ENCODE data around the gene GIPC1.
"Not testable (repeated sequence)": the region's sequence is repeated elsewhere in the genome, so short reads cannot be mapped to it uniquely, and the experiment has no call there.

GIPC1 gene, protein sequence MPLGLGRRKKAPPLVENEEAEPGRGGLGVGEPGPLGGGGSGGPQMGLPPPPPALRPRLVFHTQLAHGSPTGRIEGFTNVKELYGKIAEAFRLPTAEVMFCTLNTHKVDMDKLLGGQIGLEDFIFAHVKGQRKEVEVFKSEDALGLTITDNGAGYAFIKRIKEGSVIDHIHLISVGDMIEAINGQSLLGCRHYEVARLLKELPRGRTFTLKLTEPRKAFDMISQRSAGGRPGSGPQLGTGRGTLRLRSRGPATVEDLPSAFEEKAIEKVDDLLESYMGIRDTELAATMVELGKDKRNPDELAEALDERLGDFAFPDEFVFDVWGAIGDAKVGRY

DNA sequence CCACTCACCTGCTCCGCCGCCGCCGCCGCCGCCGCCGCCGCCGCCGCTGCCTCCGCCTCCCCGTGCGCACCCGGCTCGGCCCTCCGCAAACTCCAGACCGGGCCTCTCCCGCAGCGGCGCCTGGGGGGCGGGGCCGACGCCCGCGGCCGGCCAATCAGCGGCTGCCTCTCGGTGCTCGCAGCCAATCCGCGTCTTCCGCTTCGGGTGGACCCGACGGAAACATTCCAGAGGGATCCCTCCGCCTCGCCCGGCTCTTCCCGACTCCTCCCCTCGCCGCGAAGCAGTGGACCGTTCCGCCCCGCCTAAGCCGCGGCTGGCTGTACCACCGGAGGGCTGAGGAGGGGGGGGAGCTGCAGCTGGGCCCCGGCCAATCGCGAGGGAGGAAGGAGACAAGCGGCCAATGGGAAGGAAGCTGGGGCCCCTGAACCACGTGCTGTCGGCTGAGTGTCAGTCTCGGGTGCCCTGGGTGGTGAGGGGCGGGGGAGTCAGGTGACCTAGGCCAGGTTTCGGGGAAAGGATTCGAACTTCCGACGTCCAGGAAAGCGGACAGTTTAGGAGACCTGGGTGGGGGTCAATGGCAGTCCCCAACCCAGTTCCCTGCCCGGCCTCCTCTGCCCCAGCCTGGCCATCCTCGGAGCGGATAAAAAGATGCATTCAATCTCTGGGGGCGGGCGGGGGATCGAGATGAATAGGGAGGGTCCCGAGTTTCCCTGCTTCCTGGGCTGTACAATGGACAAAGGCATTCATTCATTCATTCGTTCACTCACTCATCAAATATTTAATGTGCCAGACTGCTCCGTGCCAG lies at the start of gene GIPC1:
GIPC1 (minus strand) TSS at position 99 of the 805 bp plus-strand sequence. CDS start 13,151 bp downstream, outside the sequence.
- DNase-seq (ENCODE audit: low read depth, low spot score): peak; percentile 97

DNA sequence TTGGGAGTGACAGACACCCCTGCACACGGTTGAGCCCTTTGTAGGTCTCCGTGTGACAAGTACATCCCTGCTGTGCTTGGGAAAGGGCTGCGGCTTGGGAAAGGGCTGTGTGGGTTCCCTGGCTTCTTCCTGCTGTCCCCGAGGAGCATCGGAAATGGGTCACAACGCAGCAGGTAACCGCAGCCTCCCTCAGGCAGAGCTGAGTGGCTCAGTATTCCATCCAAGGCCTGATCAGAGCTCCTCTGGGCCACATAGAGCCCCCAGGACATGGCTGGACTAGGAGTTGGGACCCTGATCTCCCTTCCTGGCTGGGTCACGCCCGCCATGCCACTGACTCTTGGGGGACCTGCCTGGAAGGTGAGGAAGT lies 49.8 kb upstream of the GIPC1 start:
- no peak for DNase-seq (ENCODE audit: low read depth, low spot score)

DNA sequence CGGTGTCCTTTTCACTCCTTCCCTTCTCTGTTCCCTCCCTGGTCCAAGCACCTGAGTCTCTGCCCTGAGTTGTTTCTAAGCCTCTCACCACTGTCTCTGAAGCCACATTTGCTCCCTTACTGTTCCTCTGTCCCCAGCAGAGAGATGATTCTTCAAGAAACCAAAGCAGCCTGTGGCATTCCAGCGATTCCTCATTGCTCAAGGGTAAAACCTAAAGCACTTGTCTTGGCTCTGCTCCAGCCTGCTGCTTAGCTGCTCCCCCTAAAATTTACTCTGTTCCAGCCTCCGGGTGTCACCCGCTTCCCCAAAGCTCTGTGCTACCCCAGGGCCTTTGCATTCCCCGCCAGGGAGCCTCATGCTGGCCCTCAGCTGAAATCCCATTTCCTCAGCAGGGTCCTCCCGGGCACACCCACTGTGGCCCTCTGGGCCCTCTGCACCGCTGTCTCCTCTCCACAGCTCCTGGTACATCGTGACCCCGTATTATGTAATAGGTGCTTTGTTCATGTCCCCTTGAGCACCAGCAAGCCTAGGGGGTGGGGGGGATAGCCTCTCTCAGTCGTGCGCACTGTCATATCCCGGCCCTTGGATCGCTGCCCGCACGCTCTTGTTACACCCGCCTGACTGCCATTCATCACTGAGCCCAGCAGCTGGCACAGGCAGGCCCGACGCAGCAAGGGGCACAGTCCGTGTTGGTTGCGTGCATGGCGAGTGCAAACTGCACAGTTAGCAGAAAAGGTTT lies 49.2 kb upstream of the GIPC1 start:
- no peak for DNase-seq (ENCODE audit: low read depth, low spot score)

DNA sequence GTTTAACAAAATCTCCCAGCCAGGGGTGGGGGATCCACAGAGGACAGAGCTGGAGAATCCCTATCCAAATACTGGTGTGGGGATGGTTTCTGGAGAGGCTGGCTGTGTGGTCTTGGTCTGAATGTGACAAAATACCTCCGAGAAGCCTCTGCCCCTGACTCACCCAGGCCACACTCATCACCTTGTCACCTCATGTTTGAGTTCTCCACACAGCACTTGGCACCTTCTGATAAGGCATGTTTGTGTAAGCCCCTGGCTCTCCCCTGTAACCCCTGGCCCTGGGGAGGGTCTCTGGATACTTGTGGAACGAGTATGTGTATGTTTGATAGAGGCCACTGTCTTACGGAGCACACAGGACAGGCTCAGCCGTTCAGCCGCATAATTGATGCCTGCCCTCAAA lies 48.1 kb upstream of the GIPC1 start:
- no peak for DNase-seq (ENCODE audit: low read depth, low spot score)

DNA sequence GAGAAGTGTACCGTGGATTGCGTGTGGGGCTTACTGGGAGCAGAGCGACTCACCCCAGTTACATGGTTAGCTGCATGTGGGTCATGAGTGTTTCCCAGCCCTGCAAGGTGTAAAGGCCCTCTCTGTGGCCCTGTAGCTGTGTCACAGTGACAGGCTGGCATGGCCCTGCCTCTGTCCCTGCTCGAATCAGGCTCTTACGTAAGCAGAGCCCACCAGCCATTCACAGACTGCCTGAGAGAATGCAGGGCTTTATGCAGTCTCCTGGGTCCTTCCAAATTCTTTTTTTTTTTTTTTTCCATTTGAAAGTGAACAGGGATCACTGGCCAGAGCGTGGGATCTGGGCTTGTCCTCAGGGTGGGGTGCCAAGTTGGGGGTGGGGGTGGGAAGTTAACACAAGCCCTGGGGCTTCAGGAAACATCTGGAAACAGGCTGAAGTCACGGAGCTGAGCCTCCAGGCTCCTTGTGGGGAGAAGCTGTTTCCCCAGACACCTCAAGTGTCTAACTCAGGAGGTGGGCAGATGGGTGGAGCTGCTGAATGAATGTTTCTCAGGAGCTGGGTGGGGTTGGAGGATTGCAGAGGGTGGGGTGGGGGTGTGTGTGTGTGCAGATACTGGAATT lies 46.9 kb upstream of the GIPC1 start:
- no peak for DNase-seq (ENCODE audit: low read depth, low spot score)

DNA sequence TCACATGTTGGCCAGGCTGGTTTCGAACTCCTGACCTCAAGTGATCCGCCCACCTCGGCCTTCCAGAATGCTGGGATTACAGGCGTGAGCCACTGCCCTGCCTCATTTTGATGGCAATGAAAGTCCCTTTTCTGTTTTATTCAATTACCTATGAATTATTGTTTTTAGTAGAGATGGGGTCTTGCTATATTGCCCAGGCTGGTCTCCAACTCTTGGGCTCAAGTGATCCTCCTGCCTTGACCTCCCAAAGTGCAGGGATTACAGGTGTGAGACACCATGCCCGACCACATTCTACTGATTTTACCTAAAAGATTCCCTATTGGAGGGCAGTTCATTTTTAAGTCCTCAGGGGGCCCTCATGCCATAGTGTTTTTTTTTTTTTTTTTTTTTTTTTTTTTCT lies 46.1 kb upstream of the GIPC1 start:
- DNase-seq (ENCODE audit: low read depth, low spot score): not testable (repeated sequence)

DNA sequence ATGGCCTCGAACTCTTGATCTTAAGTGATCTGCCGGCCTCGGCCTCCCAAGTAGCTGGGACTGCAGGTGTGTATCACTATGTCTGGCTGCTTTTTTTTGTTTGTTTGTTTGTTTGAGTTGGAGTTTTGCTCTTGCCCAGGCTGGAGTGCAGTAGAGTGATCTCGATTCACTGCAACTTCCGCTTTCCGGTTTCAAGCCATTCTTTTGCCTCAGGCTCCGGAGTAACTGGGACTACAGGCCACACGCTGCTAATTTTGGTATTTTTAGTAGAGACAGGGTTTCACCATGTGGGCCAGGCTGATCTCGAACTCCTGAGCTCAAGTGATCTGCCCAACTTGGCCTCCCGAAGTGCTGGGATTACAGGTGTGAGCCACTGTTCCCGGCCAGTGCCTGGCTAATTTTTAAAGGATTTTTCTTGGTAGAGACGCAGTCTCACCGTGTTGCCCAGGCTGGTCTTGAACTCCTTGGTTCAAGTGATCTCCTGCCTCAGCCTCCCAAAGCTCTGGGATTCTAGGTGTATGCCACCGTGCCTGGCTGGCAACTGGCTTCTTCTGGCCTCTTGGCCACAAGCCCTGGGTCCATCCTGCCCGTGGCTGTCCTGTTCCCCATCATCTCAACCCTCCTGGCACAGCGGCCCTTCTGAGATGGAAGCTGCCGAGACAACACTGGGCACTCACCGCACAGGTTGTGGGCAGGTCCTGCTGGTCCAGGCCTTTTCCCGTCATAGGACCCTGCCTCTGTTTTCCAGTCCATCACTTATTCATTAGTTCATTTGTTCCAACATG lies 45.0 kb upstream of the GIPC1 start:
- DNase-seq (ENCODE audit: low read depth, low spot score): no peak

DNA sequence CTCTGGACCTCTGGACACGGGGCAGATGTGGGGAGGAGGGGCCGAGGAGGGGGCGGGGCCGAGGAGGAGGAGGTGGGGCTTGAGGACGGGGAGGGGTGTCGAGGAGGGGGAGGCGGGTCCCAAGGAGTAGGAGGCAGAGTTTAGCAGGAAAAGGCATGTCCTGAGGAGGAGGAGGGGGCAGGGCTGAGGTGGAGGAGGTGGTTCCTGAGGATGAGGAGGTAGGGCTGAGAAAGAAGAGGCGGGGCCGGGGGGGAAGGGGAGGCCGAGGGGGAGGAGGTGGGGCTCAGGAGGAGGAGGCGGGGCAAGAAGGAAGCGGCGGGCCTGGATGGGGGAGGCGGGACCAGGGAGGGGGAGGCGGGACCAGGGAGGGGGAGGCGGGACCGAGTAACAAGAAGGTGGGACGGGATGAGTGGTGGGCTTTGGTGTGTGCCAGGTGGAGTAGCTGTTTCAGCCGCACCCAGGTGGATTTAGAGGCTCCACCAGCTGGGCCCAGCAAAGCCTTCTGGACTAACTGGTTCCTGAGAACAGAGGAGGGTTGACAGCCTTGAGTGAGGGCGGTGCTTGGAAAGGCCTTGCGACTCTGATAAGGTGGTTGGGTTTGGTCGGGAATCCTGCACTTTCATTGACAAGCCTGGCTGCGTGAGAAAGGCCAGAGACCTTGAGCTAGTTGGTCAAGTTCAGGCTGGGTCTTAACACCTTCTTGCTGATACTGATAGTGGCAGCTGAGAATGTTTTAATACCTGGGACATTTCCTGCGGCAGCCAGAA lies 41.2 kb upstream of the GIPC1 start:
- DNase-seq (ENCODE audit: low read depth, low spot score): no peak

DNA sequence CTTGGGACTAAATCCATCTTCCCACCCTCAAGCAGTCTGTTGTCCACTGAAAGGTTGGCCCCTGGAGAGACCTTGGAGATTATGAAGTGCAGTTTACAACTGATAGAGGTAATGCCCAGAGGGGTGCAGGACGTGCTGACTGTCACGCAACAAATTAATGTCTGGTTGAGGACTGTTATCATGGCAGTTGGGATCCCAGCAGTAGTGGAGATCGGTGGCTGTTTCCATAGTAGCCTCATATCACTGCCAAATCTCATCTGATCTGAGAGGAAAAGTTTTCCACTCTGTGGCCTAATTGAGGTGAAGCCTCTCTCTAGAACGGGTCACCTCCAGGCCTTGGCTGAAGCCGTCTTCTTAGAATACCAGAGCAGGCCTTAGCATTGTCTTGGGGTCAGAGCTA lies 37.5 kb upstream of the GIPC1 start:
- DNase-seq (ENCODE audit: low read depth, low spot score): no peak

DNA sequence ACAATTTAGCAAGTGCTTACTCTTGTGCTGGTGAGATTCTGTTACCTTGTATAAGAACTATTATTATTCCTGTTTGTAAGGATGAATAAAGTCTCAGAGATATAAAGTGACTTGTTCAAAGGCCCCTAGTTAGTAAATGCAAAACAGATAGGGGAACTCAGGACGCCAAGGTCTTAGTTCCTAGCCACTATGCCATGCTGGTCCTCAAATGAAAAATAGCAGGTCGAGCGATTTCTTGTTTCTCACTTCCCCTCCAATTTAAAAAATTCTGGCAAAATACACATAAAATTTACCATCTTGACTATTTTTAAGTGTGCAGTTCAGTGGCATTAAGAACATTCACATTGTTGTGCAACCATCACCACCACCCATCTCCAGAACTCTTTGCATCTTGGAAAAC lies 34.6 kb upstream of the GIPC1 start:
- no peak for DNase-seq (ENCODE audit: low read depth, low spot score)

DNA sequence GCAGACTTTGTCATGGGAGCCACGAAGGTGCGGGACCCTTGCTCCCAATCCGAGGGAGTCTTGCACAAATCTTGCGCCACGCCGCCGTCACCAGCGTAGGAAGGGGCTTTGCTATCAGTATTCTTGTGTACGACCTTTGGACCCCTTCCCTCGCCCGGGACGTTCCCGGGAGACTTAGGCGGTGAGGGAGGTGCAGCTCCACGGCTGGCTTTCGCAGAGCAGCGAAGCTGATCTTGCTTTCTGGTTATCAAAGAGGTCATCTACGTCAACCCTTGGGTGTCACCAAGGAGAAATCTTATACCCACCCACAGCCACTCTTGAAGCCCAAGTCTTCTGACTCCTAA lies 34.0 kb upstream of the GIPC1 start:
- DNase-seq (ENCODE audit: low read depth, low spot score): no peak

DNA sequence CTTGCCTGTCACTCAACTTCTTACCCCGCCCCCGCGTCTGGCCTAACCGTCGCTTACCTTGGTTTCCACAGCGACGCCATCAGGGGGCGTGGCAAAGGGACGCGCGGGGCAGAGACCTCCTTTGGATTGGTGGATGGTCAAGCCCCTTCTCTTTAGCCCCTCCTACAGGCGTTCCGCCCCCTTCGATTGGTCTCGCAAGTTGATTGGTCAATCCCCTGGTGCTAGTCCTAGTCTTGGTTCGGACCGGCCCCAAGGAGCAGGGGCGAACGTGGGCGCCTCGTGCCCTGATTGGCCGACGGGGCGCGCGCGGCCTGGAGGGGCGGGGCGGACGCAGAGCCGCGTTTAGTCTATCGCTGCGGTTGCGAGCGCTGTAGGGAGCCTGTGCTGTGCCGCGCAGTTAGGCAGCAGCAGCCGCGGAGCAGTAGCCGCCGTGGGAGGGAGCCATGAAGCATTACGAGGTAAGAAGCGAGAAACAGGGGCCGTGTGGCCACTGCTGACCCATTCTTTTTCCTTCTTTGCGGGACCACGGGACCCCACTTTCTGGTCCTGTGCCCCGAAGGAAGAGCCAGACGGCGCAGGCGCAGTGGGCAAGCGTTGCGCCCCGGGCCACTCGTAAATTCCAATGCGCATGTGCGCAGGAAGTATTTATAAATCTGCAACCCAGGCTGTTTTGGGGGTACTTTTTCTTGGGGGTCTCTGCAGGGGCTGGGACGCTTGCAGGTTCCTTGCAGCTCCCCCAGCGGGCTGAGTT lies 33.5 kb upstream of the GIPC1 start, which contains the start of gene TECR:
TECR (plus strand) TSS at position 341 of the 751 bp plus-strand sequence; CDS start at position 444, 103 bp downstream.
- DNase-seq (ENCODE audit: low read depth, low spot score): peak; percentile 100

DNA sequence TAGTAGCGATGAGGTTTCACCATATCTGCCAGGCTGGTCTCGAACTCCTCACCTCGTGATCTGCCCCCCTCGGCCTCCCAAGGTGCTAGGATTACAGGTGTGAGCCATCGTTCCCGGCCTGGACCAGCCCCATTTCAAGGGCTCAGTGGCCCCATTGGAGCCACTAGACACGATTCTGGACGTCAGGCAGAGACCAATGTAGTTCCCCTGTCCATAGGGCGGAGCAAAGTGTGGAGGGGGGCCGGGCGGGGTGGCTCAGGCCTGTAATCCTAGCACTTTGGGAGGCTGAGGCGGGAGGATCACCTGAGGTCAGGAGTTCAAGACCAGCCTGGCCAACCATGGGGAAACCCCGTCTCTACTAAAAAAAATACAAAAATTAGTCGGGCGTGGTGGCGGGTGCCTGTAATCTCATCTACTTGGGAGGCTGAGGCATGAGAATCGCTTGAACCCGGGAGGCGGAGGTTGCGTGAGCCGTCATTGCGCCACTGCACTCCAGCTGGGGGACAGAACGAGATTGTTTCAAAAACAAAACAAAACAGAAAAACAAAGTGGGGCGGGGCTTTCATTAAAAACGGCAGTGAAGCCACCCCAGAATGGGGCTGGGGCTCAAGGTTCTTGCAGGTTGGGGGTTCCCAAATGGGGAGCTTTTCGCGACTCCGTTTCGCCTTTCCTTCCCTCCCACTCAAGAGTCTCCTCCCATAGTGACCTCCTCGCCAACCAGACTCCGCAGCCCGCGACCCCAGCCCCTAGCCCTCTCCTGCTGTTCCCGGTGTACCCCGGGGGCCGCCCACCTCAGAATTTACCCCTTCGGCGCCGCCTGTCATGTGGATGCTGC lies 32.7 kb upstream of the GIPC1 start:
- no peak for DNase-seq (ENCODE audit: low read depth, low spot score)

DNA sequence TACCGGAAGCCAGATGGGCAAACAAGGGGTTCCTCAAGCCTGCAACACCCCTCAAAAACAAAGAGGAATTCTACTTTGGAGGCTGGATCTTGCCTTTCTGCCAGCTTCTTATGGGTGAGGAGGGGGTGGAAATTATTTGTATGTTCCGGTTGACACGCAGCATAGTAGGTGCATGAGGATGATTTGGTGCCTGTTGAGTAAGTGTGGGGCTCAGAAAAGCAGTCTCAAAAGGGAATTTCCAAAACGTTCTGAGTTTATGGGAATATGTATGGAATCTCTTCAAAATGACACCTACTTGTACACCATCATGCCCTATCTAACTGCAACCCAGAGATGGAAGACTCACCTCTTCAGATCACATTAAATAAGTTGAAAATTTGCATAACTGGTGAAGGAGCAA lies 30.5 kb upstream of the GIPC1 start:
- DNase-seq (ENCODE audit: low read depth, low spot score): no peak

DNA sequence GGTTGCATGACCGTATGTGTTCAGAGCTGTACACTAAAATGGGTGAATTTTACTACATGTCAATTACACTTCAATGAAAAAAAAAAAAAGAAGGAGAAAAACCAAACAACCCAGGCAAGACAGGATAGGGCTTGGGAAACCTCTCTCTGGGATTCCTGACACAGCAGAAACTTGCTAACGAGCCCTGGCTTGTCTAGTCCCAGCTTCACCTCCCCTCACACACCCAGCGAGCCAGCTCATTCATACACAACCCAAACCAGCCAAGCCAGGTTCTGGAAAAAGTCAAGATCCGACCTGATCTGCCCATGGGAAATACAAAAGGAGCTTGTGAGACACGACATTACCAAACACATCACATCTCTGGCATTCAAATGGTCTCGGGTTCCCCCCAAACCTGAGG lies 29.8 kb upstream of the GIPC1 start:
- DNase-seq (ENCODE audit: low read depth, low spot score): no peak

DNA sequence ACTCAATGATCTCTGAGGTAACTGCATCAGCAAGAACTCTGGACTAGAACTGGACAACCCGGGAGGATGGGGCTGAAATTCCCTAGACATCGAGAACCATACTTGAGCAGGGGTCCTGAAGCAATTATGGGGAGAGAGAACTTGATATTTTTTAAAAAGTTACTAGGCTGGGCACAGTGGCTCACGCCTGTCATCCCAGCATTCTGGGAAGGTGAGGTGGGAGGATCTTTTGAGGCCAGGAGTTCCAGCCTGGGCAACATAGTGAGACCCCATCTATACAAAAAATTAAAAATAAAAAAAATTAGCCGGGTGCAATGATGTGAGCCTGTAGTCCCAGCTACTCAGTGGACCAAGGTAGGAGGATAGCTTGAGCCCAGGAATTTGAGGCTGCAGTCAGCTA lies 24.6 kb upstream of the GIPC1 start:
- DNase-seq (ENCODE audit: low read depth, low spot score): no peak

DNA sequence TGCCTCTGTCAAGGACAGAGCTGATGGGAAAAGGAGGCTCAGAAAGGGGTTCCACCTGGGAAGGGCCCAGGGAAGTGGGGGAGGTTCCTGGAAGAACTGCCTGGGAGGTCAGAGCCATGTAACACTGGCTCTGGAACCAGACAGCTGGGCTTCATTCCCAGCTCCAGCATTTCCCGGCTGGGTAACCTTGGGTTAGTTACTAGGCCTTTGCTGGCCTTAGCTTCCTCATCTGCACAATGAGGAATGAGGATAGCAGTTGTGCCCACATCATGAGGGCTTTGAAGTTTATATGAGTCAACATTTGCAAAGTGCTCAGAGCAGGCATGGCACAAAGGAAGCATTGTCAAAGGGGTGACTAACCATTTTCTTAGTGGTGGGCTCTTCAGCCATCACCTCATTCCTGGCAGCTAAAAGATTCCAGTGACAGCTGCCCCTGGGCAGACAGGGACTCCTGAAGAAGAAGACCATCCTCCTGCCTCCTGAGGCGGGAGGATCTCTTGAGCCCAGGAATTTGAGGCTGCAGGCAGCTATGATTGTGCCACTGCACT lies 24.0 kb upstream of the GIPC1 start:
- DNase-seq (ENCODE audit: low read depth, low spot score): no peak

DNA sequence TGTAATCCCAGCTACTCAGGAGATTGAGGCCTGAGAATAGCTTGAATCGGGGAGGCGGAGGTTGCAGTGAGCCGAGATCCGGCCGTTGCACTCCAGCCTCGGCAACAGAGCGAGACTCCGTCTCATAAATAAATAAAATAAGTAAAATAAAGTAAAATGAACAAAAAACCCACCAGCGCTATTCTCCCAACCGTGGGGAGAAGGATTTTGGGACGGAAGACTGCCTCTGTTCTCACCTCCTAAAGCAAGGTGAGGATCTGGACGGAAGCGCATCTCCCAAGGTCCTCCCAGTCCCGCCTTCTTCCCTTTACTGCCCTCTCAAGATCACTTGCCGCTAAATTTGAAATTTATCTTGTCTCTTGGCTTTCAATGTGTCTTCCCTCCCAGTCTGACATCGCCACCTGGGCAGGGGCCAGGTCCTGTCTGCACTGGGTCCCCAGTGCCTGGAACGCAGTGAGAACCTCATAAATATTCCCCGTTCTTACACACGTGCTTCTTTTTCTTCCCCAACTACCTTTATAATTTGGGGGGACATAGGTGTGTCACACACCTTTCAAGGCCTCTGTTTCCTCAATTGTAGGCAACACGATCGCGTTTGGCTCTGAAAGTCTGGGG lies 23.4 kb upstream of the GIPC1 start:
- no peak for DNase-seq (ENCODE audit: low read depth, low spot score)

All from smooth muscle cell of the brain vasculature (primary cell).